IPS-18a (cell line): Measurements from ENCODE around the gene PEX11B.

Experiments
- H3K27ac ChIP-seq: one replicate; pipeline ENCODE4 v1.5.1; 2013; ENCODE audit warnings: low read length
- H3K27me3 ChIP-seq: one replicate; pipeline ENCODE4 v1.6.1; 2013; ENCODE audit warnings: mild to moderate bottlenecking, low read length; ENCODE audit not compliant: control insufficient read depth, insufficient read depth
- H3K36me3 ChIP-seq: one replicate; pipeline ENCODE4 v1.6.1; 2013; ENCODE audit warnings: low read depth, low read length; ENCODE audit not compliant: control insufficient read depth
- H3K4me1 ChIP-seq: one replicate; pipeline ENCODE4 v1.6.1; 2013; ENCODE audit warnings: low read depth, low read length; ENCODE audit not compliant: control insufficient read depth
- H3K4me3 ChIP-seq: one replicate; pipeline ENCODE4 v1.5.1; 2013; ENCODE audit warnings: low read length
- H3K9ac ChIP-seq: one replicate; pipeline ENCODE4 v1.6.1; 2013; ENCODE audit warnings: mild to moderate bottlenecking, low read length, moderate library complexity
- H3K9me3 ChIP-seq: one replicate; pipeline ENCODE4 v1.6.1; 2013; ENCODE audit warnings: low read depth, low read length; ENCODE audit not compliant: control insufficient read depth

The PEX11B gene

DNA sequence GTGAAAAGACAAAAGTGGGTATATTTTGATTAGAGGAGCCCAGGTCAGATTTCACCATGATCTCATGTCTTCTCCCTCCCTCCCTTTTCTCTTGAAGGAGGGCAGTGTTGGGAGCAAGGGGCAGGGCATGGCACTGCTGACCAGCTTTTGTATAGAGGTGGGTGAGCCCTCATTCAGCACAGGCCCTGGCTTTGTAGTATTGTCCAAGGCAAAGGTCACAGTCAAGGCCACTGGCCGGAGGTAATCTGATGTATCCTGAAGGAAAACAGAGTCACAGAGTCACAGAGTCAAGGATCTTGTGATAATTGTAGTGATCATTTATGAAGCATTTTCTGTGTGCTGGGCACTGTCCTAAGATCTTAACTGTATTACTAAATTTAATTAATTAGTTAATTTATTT lies 20.5 kb downstream of the PEX11B start:
- Histone ChIP-seq H3K27ac (no peak overlapping the region), H3K36me3 (no peaks in the 10 kb centered on the region), H3K4me1 (no peaks in the 10 kb centered on the region), H3K27me3 (no peaks in the 10 kb centered on the region), H3K9ac (no peak overlapping the region), H3K9me3 (no peaks in the 10 kb centered on the region), H3K4me3 (no peak overlapping the region)

- no peak overlapping the region for H3K4me3 ChIP-seq
- no peaks in the 10 kb centered on the region for H3K36me3 ChIP-seq
- H3K27ac ChIP-seq, result no peak overlapping the region
- H3K27me3 ChIP-seq, result no peaks in the 10 kb centered on the region
- no peak overlapping the region for H3K9ac ChIP-seq
- peaks cover 6% of the 10 kb centered on the region for H3K4me1 ChIP-seq
- no peaks in the 10 kb centered on the region for H3K9me3 ChIP-seq
Observed at GRCh38 chr1:145895471-145895870, 23.0 kb downstream of the PEX11B start.

DNA sequence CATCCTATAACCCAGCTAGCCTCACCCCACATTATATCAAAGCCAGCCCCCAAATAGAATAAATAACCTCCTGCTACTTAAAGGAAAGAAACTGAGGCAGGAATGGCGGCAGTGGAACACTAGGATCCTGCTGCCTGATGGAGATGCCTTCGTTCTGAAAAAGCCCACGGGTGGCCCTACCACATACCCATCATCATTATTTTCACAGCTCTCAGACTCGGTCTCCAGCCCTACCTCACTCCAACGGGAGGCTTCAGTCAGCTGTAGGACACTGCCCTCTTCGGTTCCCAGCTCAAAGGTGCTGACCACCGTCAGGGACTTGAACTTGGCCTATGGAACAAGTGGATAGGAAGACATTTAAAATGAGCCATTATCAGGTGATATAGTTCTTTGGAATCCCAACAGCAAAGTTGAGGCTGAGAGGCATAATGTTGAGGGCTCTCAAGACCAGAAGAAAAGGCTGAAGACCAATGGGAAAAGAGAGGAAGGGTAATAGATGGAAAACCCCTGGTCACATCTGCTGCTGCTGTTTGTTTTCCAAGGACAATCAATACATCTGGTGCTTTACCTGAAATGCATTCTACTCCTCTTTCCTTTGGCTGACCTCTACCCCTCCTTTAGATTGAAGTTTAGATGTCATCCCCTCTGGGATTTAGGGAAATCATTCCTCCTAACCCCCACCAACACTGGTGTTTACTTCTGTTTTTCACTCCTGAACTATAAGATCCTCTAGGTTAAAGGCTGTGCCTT lies 25.0 kb downstream of the PEX11B start:
- no peaks in the 10 kb centered on the region for H3K27me3 ChIP-seq
- no peaks in the 10 kb centered on the region for H3K9me3 ChIP-seq
- no peaks in the 10 kb centered on the region for H3K36me3 ChIP-seq
- H3K27ac ChIP-seq, result no peak overlapping the region
- H3K4me3 ChIP-seq, result no peak overlapping the region
- peaks cover 6% of the 10 kb centered on the region for H3K4me1 ChIP-seq
- no peak overlapping the region for H3K9ac ChIP-seq

- Histone ChIP-seq H3K9ac (peak overlapping the region; percentile 50), H3K27me3 (no peaks in the 10 kb centered on the region), H3K4me3 (peak overlapping the region; percentile 46), H3K36me3 (no peaks in the 10 kb centered on the region), H3K27ac (no peak overlapping the region), H3K9me3 (no peaks in the 10 kb centered on the region), H3K4me1 (peaks cover 9% of the 10 kb centered on the region)
Observed at GRCh38 chr1:145892486-145893087, 25.9 kb downstream of the PEX11B start.

DNA sequence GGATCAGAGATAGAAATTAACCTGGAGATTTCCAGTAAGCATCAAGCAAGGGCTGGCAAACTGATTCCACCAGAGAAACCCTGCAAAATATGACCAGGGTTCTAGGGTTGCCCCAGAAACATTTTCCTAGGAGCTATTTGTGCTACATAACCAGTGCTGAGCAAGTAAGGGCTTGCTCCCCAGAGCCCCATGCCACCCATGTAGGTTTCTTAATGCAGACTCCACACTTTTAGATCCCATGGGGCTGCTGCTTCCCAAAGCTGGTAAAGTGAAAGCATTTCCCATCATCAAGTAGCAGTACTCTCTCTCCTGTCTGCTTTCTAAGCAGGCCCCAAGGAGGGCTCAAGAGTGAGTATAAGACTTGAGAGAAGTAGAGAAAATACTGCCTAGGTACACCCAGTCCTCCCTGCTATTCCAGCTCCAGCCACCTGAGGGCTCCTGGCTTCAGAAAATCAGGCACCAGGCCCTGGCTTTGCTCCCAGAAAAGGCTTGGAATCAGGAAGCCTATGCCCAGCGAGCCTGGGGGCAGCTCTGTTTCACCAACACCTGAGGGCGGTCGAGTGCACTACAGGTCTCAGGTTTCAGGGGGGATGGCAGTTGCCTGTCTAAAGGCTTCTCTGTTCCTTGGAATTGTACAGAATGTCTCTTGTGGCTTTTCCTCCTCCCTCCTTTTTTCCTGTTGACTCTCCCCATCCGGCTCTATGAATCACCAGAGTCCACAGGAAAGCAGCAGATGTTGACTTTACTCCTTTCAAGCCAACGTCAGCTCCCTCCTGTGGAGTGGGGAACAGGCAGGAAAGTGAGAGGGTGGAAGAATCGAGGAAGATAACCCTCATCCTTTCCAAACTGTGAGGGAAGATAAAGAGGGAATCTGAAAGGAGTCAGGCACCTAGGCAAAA lies 26.7 kb downstream of the PEX11B start:
- Histone ChIP-seq H3K27ac (peak overlapping the region; percentile 12), H3K36me3 (no peaks in the 10 kb centered on the region), H3K4me1 (peaks cover 13% of the 10 kb centered on the region), H3K9me3 (no peaks in the 10 kb centered on the region), H3K27me3 (no peaks in the 10 kb centered on the region), H3K4me3 (peak overlapping the region; percentile 46), H3K9ac (peak overlapping the region; percentile 50)

- Histone ChIP-seq H3K27ac (no peak overlapping the region), H3K27me3 (peaks cover 5% of the 10 kb centered on the region), H3K9ac (no peak overlapping the region), H3K4me3 (no peak overlapping the region), H3K36me3 (no peaks in the 10 kb centered on the region), H3K4me1 (peaks cover 13% of the 10 kb centered on the region), H3K9me3 (no peaks in the 10 kb centered on the region)
Observed at GRCh38 chr1:145891143-145891542, 27.4 kb downstream of the PEX11B start.

DNA sequence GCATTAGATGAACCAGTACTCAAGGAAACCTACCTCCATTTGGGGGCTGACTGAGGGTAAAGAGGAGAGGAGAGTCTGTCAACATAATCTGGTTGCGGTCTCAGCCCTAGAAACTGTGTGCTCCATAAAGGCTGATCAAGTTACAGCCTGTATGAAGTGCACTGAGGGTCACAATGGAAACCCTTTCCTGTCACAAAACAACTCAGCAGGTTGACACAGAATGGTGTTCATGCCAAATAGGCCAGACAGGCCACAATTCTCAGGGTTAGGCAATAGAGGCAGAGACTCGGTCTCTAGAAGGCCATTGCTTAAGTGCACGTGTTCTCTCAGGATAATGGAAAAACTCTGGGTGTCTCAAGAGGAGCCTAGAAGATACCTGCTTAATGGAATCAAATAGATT lies 28.8 kb downstream of the PEX11B start:
- H3K9ac ChIP-seq, result no peak overlapping the region
- peaks cover 14% of the 10 kb centered on the region for H3K27me3 ChIP-seq
- H3K36me3 ChIP-seq, result no peaks in the 10 kb centered on the region
- H3K9me3 ChIP-seq, result no peaks in the 10 kb centered on the region
- H3K27ac ChIP-seq, result no peak overlapping the region
- peaks cover 13% of the 10 kb centered on the region for H3K4me1 ChIP-seq
- H3K4me3 ChIP-seq, result no peak overlapping the region

GRCh38 chr1:145887631-145888030 lies 30.9 kb downstream of the PEX11B start:
- H3K9ac ChIP-seq, result no peak overlapping the region
- no peak overlapping the region for H3K4me3 ChIP-seq
- H3K27ac ChIP-seq, result no peak overlapping the region
- H3K27me3 ChIP-seq, result peaks cover 30% of the 10 kb centered on the region
- peaks cover 13% of the 10 kb centered on the region for H3K4me1 ChIP-seq
- H3K9me3 ChIP-seq, result no peaks in the 10 kb centered on the region
- H3K36me3 ChIP-seq, result no peaks in the 10 kb centered on the region

GRCh38 chr1:145886816-145887215 lies 31.7 kb downstream of the PEX11B start:
- Histone ChIP-seq H3K9me3 (no peaks in the 10 kb centered on the region), H3K9ac (no peak overlapping the region), H3K4me3 (no peak overlapping the region), H3K27ac (no peak overlapping the region), H3K27me3 (peaks cover 30% of the 10 kb centered on the region), H3K4me1 (peaks cover 7% of the 10 kb centered on the region), H3K36me3 (no peaks in the 10 kb centered on the region)

- Histone ChIP-seq H3K4me3 (peak overlapping the region; percentile 79), H3K27ac (no peak overlapping the region), H3K36me3 (no peaks in the 10 kb centered on the region), H3K9ac (no peak overlapping the region), H3K4me1 (peaks cover 7% of the 10 kb centered on the region), H3K9me3 (no peaks in the 10 kb centered on the region), H3K27me3 (peaks cover 30% of the 10 kb centered on the region)
Observed at GRCh38 chr1:145886390-145886789, 32.1 kb downstream of the PEX11B start.

DNA sequence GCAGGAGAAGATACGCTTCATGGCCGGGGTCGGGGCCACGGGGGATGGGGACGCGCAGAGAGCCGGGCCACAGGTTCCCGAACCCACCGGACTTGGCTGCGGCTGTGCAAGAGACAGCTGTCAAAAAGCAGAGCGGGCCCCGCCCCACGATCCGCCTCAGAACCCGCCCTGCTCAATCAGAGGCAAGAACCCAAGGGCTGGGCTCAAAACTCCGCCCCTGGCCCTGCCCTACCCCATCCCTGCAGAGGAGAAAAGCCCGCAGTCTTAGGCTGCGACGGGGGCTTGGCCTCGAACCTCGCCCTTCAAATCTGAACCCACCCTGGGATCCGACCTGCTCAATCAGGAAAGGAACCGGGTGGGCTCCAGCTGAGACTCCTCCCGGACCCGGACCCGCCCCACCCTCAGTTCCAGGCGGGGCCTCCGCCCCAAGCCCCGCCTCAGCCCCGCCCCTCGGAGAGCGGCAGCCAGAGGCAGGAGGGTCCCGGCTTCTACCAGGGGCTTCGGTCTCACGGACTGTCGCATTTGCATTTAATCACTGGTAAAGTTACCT lies 32.7 kb downstream of the PEX11B start, which contains the start of gene ANKRD35:
Gene ANKRD35 (minus strand): TSS at position 129 of the 550 bp plus-strand sequence. CDS start 108 bp downstream, at position 21.
- Histone ChIP-seq H3K27me3 (peaks cover 30% of the 10 kb centered on the region), H3K4me3 (peak within 1 kb of the TSS; percentile 79), H3K36me3 (no peaks in the 10 kb centered on the region), H3K9me3 (no peaks in the 10 kb centered on the region), H3K9ac (no peak within 1 kb of the TSS), H3K4me1 (peaks cover 7% of the 10 kb centered on the region), H3K27ac (no peak within 1 kb of the TSS)
